ENCODE data around the gene TTC7B.

The TTC7B gene

DNA sequence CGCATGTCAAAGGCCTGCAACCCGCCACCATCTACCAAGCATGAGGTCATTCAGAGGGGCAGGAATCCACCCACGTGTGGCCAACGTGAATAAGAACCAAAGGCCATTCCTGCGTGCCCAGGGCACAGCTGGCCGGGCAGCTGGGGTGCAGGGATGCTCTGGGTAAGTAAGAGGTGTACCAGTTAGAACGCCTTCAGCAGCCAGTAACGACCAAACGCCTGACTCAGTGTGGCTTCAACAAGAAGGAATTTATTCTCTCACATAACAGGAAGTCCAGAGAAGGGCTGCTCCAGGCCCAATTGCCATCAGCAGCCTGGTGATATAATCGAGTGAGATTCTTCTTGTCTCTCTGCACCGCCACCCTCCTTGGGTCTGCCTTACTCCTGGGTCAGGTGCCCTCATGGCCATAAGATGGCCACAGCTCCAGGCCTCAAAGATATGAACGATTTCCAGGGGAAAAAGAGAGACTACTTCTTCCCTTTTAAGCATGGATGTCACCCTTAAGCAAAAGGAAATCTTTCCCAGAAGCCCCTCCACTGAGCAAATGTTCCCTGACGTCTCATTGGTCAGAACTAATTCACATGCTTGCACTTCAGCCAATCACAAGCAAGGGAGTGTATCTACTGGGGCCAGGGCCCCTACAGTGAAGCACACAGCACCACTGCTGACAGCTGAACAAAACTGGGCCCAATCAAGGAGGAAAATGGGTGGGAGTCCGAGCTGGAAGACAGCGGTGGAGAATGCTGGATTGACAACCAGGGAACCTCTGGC, 7.3 kb downstream of the TTC7B start:
- FAIRE-seq (no peak), DNase-seq (ENCODE audit: extremely low spot score, insufficient read length, low read depth) (no peak)

DNA sequence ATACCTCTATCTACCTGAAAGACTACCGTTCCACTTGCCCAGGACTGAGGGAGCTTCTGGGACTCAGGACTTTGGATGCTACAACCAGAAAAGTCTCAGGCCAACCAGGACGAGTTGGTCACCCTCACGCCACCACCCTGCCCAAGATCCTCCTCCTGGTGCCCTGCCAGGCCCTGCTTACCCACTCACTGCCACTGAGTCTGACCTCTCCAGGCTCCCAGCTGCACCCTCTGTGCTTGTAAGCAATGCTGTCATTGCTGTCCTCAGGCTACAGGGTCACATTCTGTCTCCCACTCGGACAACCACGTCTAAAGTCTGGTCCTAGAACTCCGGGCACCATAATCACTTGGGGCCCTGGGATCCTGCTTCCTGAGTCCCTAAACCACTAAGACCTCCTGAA, 9.2 kb downstream of the TTC7B start:
- no peak for FAIRE-seq
- DNase-seq (ENCODE audit: extremely low spot score, insufficient read length, low read depth): no peak

- no peak for FAIRE-seq
These were observed 10.3 kb downstream of the TTC7B start for GRCh38 chr14:90805662-90806540.

DNA sequence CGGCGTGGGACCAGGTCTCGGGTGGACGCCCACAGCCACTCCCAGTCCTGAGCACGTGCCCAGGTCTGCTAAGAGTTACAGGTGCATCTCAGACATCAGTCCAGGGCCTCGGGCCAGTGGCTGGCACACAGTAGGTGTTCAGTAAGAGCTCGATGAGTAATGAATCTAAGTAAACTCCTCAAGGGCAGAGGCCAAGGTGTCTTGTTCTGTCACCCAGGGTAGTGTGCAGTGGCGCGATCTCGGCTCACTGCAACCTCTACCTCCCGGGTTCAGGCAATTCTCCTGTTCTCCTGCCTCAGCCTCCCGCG, 11.2 kb downstream of the TTC7B start:
- no peak for DNase-seq (ENCODE audit: extremely low spot score, insufficient read length, low read depth)

More at GRCh38 chr14:90805662-90806540, 10.3 kb downstream of the TTC7B start:
- no peak for DNase-seq (ENCODE audit: extremely low spot score, insufficient read length, low read depth)

GRCh38 chr14:90804292-90805083, 11.7 kb downstream of the TTC7B start:
- FAIRE-seq: no peak

More for the DNA sequence above, 11.2 kb downstream of the TTC7B start:
- FAIRE-seq: no peak

GRCh38 chr14:90803249-90803648, 13.0 kb downstream of the TTC7B start:
- DNase-seq (ENCODE audit: extremely low spot score, insufficient read length, low read depth) (no peak), FAIRE-seq (no peak)

More at GRCh38 chr14:90804292-90805083, 11.7 kb downstream of the TTC7B start:
- DNase-seq (ENCODE audit: extremely low spot score, insufficient read length, low read depth): no peak

GRCh38 chr14:90799420-90799819, 16.8 kb downstream of the TTC7B start:
- DNase-seq (ENCODE audit: extremely low spot score, insufficient read length, low read depth) (no peak), FAIRE-seq (no peak)

DNA sequence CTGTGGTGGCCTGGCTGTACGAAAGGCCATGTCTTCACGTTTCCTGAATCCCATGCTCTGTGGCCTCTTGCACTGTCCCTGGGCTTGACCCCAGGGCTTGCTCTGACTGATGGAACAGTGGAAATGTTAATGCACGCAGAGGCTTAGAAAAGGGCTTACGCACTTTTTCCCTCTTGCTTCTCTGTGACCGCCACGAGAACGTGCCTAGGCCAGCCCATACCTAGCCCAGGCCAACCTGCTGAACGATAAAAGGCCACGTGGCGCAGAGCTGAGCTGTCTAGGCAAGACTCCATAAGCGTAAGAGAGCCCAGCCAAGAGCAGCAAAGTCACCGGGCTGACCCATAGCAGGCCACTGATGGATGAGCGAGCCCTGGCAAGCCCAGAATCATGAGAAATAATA, 18.3 kb downstream of the TTC7B start:
- FAIRE-seq (no peak), DNase-seq (ENCODE audit: extremely low spot score, insufficient read length, low read depth) (no peak)

- no peak for FAIRE-seq
- no peak for DNase-seq (ENCODE audit: extremely low spot score, insufficient read length, low read depth)
These were observed 18.8 kb downstream of the TTC7B start for GRCh38 chr14:90797451-90797850.

GRCh38 chr14:90796329-90796728, 19.9 kb downstream of the TTC7B start:
- no peak for FAIRE-seq
- no peak for DNase-seq (ENCODE audit: extremely low spot score, insufficient read length, low read depth)

GRCh38 chr14:90795744-90796143, 20.5 kb downstream of the TTC7B start:
- no peak for FAIRE-seq
- DNase-seq (ENCODE audit: extremely low spot score, insufficient read length, low read depth): no peak

DNA sequence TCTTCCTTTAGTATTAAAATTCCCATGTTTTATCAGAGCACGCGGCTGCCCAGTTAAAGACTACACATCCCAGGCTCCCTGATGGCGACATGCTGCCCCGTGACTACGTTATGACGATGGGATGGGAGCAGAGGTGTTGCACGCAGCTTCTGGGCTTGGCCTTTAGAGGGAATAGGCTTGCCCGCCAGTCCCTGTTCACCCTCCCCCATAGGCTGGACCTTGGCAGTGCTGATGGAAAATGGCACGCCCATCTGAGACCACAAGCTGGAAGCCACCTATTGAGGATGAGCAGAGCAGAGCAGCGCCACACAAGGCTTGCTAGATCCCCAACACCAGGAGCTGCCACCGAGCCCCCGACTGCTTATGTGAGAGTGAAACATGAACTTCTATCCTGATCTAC, 24.7 kb downstream of the TTC7B start:
- no peak for FAIRE-seq
- no peak for DNase-seq (ENCODE audit: extremely low spot score, insufficient read length, low read depth)

- FAIRE-seq (no peak), DNase-seq (ENCODE audit: extremely low spot score, insufficient read length, low read depth) (no peak)
These were observed 28.2 kb downstream of the TTC7B start for GRCh38 chr14:90788031-90788430.

GRCh38 chr14:90785876-90786450, 30.3 kb downstream of the TTC7B start:
- DNase-seq (ENCODE audit: extremely low spot score, insufficient read length, low read depth) (no peak), FAIRE-seq (no peak)

DNA sequence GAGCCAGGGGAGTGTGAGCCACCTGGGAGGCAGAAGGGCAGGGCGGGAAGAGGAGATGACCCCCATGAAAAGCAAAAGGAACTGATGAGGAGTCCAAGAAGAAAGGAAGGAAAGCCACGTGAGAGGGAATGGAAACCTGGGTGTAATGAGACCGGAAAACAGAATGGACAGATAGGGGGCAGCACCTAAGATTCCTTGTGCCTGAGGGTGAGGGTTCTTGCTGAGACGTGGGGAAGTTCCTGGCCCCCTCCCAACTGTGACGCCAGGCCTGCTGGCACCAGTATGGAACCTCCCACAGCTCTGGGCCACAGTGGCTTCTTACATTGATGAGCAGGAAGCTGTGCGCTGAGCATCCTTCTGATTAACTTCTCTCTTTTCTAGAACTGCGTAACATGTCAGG, 30.8 kb downstream of the TTC7B start:
- FAIRE-seq: no peak
- no peak for DNase-seq (ENCODE audit: extremely low spot score, insufficient read length, low read depth)

GRCh38 chr14:90784621-90785270, 31.5 kb downstream of the TTC7B start:
- FAIRE-seq: no peak
- no peak for DNase-seq (ENCODE audit: extremely low spot score, insufficient read length, low read depth)

GRCh38 chr14:90783344-90783743, 32.9 kb downstream of the TTC7B start:
- FAIRE-seq (no peak), DNase-seq (ENCODE audit: extremely low spot score, insufficient read length, low read depth) (no peak)

- FAIRE-seq (no peak), DNase-seq (ENCODE audit: extremely low spot score, insufficient read length, low read depth) (no peak)
These were observed 33.3 kb downstream of the TTC7B start for GRCh38 chr14:90782892-90783291.

DNA sequence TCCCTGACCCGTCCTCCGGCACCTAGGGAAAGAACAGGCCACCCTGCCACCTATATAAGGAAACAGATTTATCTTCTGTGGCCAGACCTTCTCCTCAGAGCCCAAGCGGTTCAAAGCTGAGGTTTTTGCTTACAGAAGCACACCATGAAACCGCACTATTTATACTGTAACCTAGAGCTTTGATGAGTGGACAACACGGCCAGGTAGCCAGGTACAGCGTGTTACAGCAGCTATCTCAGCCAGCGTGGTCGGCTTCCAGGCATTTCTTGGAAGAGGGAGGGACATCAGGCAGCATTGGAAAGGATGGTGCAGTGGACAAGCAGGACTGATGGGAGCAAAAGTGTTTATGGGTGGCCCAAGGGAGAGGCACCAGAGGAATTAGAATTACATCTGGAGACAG, 34.4 kb downstream of the TTC7B start:
- no peak for FAIRE-seq
- DNase-seq (ENCODE audit: extremely low spot score, insufficient read length, low read depth): no peak

- FAIRE-seq: no peak
These were observed 34.9 kb downstream of the TTC7B start for GRCh38 chr14:90781344-90781761.

More at GRCh38 chr14:90781344-90781761, 34.9 kb downstream of the TTC7B start:
- no peak for DNase-seq (ENCODE audit: extremely low spot score, insufficient read length, low read depth)

All from GM18507 (cell line).